Measurements from ENCODE around the gene MRPL38. TPM values are rescaled to one million over a fixed set of nuclear protein-coding genes. Genes with fewer than 3 reads are reported as not detected.

MRPL38 gene
- total RNA-seq, 1 experiment from 2014 or later = 108 TPM

DNA sequence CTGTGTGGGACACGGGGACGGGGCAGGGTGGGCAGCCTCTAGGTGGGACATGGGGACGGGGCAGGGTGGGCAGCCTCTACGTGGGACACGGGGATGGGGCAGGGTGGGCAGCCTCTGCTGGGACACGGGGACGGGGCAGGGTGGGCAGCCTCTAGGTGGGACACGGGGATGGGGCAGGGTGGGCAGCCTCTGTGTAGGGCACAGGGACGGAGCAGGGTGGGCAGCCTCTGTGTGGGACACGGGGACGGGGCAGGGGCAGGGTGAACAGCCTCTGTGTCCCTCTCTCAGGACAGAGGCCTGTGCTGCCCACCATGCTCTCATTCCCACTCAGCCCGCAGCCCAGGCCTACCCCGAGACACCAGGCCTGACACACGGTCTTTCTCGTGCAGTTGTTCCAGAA, 16.9 kb upstream of the MRPL38 start:
- Histone ChIP-seq H4K91ac (ENCODE audit: insufficient read length, low read depth, low read length) (no peak overlapping the region), H4K20me1 (ENCODE audit: control insufficient read depth, insufficient read depth, insufficient read length) (no peaks in the 10 kb centered on the region), H3K14ac (ENCODE audit: insufficient read depth, low read length) (no peak overlapping the region), H2BK15ac (ENCODE audit: low read depth, low read length) (no peak overlapping the region), H2AFZ (ENCODE audit: low read length) (no peak overlapping the region), H2AK5ac (ENCODE audit: insufficient read length, low read length) (no peak overlapping the region), H4K8ac (replicated peaks; ENCODE audit: insufficient read length, low read depth, low read length) (no peak overlapping the region), H3K23me2 (ENCODE audit: insufficient read length, low read depth, low read length, poor library complexity, severe bottlenecking) (no peaks in the 10 kb centered on the region), H3K4ac (ENCODE audit: low read depth, low read length) (no peak overlapping the region), H3K4me1 (ENCODE audit: insufficient read depth, low read length) (no peaks in the 10 kb centered on the region), H2BK12ac (ENCODE audit: insufficient read length, low read depth, low read length) (no peak overlapping the region), H3T11ph (ENCODE audit: low read length) (no peak overlapping the region), H3K79me2 (ENCODE audit: insufficient read depth, low read length) (no peaks in the 10 kb centered on the region), H2BK5ac (ENCODE audit: insufficient read length, low read length) (no peak overlapping the region), H3K18ac (ENCODE audit: insufficient read length, low read depth, low read length) (no peak overlapping the region), H3K56ac (ENCODE audit: insufficient read length, low read depth, low read length) (no peak overlapping the region), H4K5ac (ENCODE audit: insufficient read length, low read depth, low read length) (no peak overlapping the region), H3K79me1 (ENCODE audit: insufficient read depth, low read depth, low read length, poor library complexity, severe bottlenecking) (no peaks in the 10 kb centered on the region), H3K27me3 (ENCODE audit: insufficient read depth, low read length) (no peaks in the 10 kb centered on the region), H3K9me3 (ENCODE audit: control insufficient read depth, low read depth, low read length) (no peaks in the 10 kb centered on the region), H3K27ac (ENCODE audit: insufficient read length, low read depth, low read length) (no peak overlapping the region), H2BK20ac (ENCODE audit: low read depth, low read length, poor library complexity, severe bottlenecking) (no peak overlapping the region), H3K9ac (ENCODE audit: extremely low read depth, insufficient read length, low read length) (no peak overlapping the region), H2BK120ac (ENCODE audit: low read depth, low read length, poor library complexity, severe bottlenecking) (no peak overlapping the region), H3K23ac (ENCODE audit: insufficient read length, low read depth, low read length) (no peak overlapping the region), H3K4me2 (ENCODE audit: insufficient read depth, insufficient read length, low read length) (no peak overlapping the region)
- TF ChIP-seq, protein P1, sequence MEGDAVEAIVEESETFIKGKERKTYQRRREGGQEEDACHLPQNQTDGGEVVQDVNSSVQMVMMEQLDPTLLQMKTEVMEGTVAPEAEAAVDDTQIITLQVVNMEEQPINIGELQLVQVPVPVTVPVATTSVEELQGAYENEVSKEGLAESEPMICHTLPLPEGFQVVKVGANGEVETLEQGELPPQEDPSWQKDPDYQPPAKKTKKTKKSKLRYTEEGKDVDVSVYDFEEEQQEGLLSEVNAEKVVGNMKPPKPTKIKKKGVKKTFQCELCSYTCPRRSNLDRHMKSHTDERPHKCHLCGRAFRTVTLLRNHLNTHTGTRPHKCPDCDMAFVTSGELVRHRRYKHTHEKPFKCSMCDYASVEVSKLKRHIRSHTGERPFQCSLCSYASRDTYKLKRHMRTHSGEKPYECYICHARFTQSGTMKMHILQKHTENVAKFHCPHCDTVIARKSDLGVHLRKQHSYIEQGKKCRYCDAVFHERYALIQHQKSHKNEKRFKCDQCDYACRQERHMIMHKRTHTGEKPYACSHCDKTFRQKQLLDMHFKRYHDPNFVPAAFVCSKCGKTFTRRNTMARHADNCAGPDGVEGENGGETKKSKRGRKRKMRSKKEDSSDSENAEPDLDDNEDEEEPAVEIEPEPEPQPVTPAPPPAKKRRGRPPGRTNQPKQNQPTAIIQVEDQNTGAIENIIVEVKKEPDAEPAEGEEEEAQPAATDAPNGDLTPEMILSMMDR (conservative IDR thresholded peaks at IDR 0.05) = no peak
- DNase-seq = no peak
- Mint-ChIP-seq H3K27ac (no peak overlapping the region), H3K4me1 (no peaks in the 10 kb centered on the region), H3K4me3 (no peak overlapping the region), H3K36me3 (ENCODE audit: insufficient read depth in 1 of 3, low read depth in 3 of 3) (peaks cover 2 to 29% (median 9%) of the 10 kb centered on the region in 3 experiments; a peak in 6 of 7 replicates), H3K27me3 (ENCODE audit: low read depth) (no peaks in the 10 kb centered on the region), H3K9me3 (no peaks in the 10 kb centered on the region)
- WGBS (ENCODE audit: extremely low coverage, insufficient read length, low lambda C conversion rate) = no CpG with 5 or more reads among the region's 15 CpGs
